Heart left ventricle (tissue), 13 donors: ENCODE measurements around the gene OXSR1.

Source experiments
- POLR2A ChIP-seq, 2 donors: fragments of 450-650 bp; IDR thresholded peaks; one replicate each; pipeline ENCODE4 v1.6.1; 2017; ENCODE audit warnings: antibody characterized with exemption in 2 of 2, mild to moderate bottlenecking in 2 of 2, moderate library complexity in 2 of 2
- TF ChIP-seq, protein P1 (sequence below), 12 donors: fragments of 200-600 bp; sonication (generic) in 4 of 12; IDR thresholded peaks; one replicate each; pipeline versions ENCODE4 v1.5.0 to v1.8.0; 2018 to 2022; ENCODE audit warnings: antibody characterized with exemption in 12 of 12, mild to moderate bottlenecking in 5 of 12
- donor health status: ischemic (EF 13 %, LVEDD 7.1; RV severe dilation, severe dysfunction).
- donor health status: DM: no; HTN: yes; CAD: no.
- donor health status: DM: no; HTN: no; CAD: no.
- donor health status: ischemic (EF 25% LVEDD 6.9; RV normal size, moderate dysfunction).
- donor health status: ischemic (EF 25% LVEDD 5.7; RV mildly dilated, moderate dysfunction).
- donor health status: ischemic (EF 35%, LVEDD 5.7; RV mildly dilated, moderate dysfunction).
- donor health status: nonischemic (EF 11% LVEDD 7.7; RV severe dilation, severe dysfunction).
- donor health status: DM: yes; HTN: yes; CAD: no.
- donor health status: PGD.
- donor health status: ischemic (EF 29% LVEDD 5.4; RV normal size, mild dysfunction).
- donor health status: nonischemic (EF 23%, LVEDD 6.1; RV moderate dilation, normal function).

- TF ChIP-seq, protein P1, sequence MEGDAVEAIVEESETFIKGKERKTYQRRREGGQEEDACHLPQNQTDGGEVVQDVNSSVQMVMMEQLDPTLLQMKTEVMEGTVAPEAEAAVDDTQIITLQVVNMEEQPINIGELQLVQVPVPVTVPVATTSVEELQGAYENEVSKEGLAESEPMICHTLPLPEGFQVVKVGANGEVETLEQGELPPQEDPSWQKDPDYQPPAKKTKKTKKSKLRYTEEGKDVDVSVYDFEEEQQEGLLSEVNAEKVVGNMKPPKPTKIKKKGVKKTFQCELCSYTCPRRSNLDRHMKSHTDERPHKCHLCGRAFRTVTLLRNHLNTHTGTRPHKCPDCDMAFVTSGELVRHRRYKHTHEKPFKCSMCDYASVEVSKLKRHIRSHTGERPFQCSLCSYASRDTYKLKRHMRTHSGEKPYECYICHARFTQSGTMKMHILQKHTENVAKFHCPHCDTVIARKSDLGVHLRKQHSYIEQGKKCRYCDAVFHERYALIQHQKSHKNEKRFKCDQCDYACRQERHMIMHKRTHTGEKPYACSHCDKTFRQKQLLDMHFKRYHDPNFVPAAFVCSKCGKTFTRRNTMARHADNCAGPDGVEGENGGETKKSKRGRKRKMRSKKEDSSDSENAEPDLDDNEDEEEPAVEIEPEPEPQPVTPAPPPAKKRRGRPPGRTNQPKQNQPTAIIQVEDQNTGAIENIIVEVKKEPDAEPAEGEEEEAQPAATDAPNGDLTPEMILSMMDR (IDR thresholded peaks at IDR 0.05): no peak
- no peak for TF ChIP-seq POLR2A (IDR thresholded peaks at IDR 0.05)
Observed at GRCh38 chr3:38133209-38133556, 32.2 kb upstream of the OXSR1 start.
